ENCODE data around the gene SYNDIG1.

Gene SYNDIG1

DNA sequence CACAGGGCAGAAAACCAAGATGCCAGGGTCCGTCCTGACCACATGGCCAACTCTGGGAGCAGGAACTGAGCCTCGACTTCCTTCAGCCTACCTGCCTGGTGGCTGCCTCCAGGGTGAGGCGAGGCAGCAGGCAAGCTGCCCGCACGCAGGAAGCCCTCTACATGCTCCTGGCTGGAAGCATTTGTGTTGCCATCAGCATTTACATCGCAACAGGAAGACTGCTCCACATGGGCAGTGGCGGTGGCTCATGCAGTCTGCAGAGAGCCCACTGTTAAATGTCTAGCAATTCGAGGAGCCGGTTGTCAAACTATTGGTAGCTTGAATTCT, 233.8 kb downstream of the SYNDIG1 start:
- no peaks in the 10 kb centered on the region for H3K9me3 ChIP-seq
- H3K27me3 ChIP-seq, result no peaks in the 10 kb centered on the region
- H3K4me2 ChIP-seq, result no peak overlapping the region
- H3K4me3 ChIP-seq, result no peak overlapping the region
- peaks cover 21% of the 10 kb centered on the region for H3K4me1 ChIP-seq
- TF ChIP-seq Cebpa-rat (IDR thresholded peaks at IDR 0.05), result no peak
- H3K9ac ChIP-seq, result no peak overlapping the region
- no peak overlapping the region for H3K27ac ChIP-seq
- no peaks in the 10 kb centered on the region for H3K36me3 ChIP-seq
- no peaks in the 10 kb centered on the region for H4K20me1 ChIP-seq

DNA sequence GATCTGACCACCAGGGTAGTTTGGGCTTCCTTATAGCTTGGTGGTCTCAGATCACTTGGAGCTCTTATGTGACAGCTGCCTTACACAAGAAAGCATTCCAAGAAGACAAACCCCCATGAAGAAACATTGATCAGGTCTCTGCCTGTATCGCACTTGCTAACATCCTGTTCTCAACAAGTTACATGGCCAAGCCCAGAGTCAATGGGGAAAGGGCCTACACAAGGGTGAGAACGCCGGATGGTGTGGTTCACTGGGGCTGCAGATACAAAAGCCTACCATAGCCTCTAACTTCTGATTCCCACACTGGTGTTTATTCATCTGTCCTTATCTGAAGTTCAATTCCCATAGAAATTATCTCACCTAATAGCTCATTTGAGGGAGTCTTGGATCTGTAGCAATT, 235.5 kb downstream of the SYNDIG1 start:
- H3K4me3 ChIP-seq, result no peak overlapping the region
- H4K20me1 ChIP-seq, result no peaks in the 10 kb centered on the region
- H3K36me3 ChIP-seq, result no peaks in the 10 kb centered on the region
- peaks cover 4% of the 10 kb centered on the region for H3K4me1 ChIP-seq
- H3K9ac ChIP-seq, result no peak overlapping the region
- no peaks in the 10 kb centered on the region for H3K9me3 ChIP-seq
- H3K27me3 ChIP-seq, result no peaks in the 10 kb centered on the region
- no peak overlapping the region for H3K4me2 ChIP-seq
- no peak for TF ChIP-seq Cebpa-rat (IDR thresholded peaks at IDR 0.05)
- H3K27ac ChIP-seq, result no peak overlapping the region

DNA sequence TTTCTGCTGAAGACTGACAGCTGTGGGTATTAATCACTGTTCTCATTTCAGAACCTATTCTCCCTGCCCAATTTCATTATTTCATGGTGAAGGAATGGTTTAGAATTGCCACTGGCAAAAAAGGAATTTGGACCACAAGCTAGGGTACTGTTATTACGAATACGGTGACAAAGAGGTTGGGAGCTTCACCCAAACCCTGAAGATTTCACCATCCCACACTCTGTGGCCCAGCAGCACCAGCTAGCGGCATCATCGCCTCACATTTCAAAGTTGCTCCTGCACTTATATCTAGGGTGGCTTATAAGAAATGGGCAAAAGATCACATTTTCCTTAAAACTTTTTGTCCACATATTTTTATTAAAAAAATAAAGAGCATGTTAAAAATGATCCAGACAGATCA, 236.1 kb downstream of the SYNDIG1 start:
- Histone ChIP-seq H3K4me3 (no peak overlapping the region), H3K9me3 (no peaks in the 10 kb centered on the region), H3K4me2 (no peak overlapping the region), H3K36me3 (no peaks in the 10 kb centered on the region), H3K27ac (no peak overlapping the region), H3K9ac (no peak overlapping the region), H4K20me1 (no peaks in the 10 kb centered on the region), H3K27me3 (no peaks in the 10 kb centered on the region), H3K4me1 (no peaks in the 10 kb centered on the region)
- TF ChIP-seq Cebpa-rat (IDR thresholded peaks at IDR 0.05), result no peak

DNA sequence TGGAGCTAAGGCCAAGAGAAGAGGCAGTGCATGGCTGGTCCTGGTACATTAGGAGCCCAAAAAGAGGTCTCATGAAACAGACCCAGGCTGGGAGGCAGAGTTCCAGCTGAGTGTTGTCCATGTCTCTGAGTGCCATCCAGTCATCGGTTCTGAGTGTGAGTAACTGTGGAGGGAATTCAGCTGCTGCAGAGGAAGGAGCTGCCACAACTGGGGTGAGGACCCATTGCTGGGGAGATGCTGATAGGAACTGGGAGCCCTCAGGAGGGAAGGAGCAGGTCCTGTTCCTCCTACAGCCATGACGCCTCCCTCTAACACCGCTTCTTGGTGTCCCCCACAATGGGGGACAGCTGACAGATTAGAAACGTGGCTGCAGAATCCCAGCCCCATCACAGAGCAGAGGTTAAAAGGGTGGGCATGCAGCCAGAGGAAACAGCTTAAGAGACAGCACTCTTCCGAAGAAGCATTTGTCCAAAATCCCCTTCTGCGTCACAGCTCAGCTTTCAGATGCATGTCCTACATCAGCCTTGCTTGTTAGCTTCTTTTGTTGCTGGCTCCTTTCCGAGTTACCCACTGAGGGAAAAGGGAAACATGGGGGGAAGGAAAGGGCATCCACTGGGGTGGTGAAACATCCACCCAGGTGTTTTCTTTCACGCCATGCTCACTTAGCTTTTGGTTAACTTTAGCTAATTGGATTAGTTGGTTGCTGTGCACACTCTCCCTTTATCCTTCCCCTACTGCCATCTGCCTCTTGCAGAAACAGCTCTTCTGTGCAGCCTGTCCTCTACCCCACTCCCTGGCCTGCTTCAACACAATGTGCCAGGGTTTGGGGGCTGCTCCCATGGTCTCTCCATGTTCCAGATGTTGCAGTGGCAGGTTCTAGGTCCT, 239.2 kb downstream of the SYNDIG1 start:
- no peaks in the 10 kb centered on the region for H4K20me1 ChIP-seq
- H3K4me3 ChIP-seq, result no peak overlapping the region
- no peak overlapping the region for H3K4me2 ChIP-seq
- TF ChIP-seq Cebpa-rat (IDR thresholded peaks at IDR 0.05), result no peak
- peaks cover 6% of the 10 kb centered on the region for H3K9me3 ChIP-seq
- no peak overlapping the region for H3K9ac ChIP-seq
- no peaks in the 10 kb centered on the region for H3K36me3 ChIP-seq
- H3K4me1 ChIP-seq, result no peaks in the 10 kb centered on the region
- no peaks in the 10 kb centered on the region for H3K27me3 ChIP-seq
- no peak overlapping the region for H3K27ac ChIP-seq
